Liver (tissue), 9 donors: ENCODE data around the gene DNAJC7. TPM values are rescaled to one million over a fixed set of nuclear protein-coding genes. Genes with fewer than 3 reads are reported as not detected.

Experiments used
- DNase-seq: peaks from one replicate; pipeline ENCODE4 v3.0.0-alpha.2; 2017; ENCODE audit warnings: low spot score
- H3K27ac ChIP-seq, 2 donors: one replicate each; pipeline ENCODE4 v1.7.0; 2013; ENCODE audit warnings: inconsistent platforms in 2 of 2, low read length in 2 of 2, control low read depth in 1 of 2, low read depth in 1 of 2, mild to moderate bottlenecking in 1 of 2
- H3K27me3 ChIP-seq, 4 donors: one replicate each; pipeline versions ENCODE4 v1.6.1 to v1.7.0; 2013; ENCODE audit warnings: low read length in 3 of 4, inconsistent platforms in 1 of 4, mild to moderate bottlenecking in 1 of 4, moderate library complexity in 1 of 4; ENCODE audit not compliant: control insufficient read depth in 4 of 4, insufficient read depth in 4 of 4
- H3K36me3 ChIP-seq, 4 donors: one replicate each; pipeline versions ENCODE4 v1.6.1 to v1.7.0; 2013; ENCODE audit warnings: low read length in 3 of 4, mild to moderate bottlenecking in 3 of 4, low read depth in 1 of 4, moderate library complexity in 1 of 4; ENCODE audit not compliant: control insufficient read depth in 4 of 4, insufficient read depth in 3 of 4
- H3K4me1 ChIP-seq, 4 donors: one replicate each; pipeline versions ENCODE4 v1.6.1 to v1.7.0; 2013; ENCODE audit warnings: low read length in 3 of 4, mild to moderate bottlenecking in 3 of 4, moderate library complexity in 1 of 4; ENCODE audit not compliant: control insufficient read depth in 4 of 4, insufficient read depth in 4 of 4
- H3K4me3 ChIP-seq, 3 donors: one replicate each; pipeline versions ENCODE4 v1.6.1 to v1.7.0; 2013; ENCODE audit warnings: low read length in 3 of 3, control low read depth in 1 of 3, low read depth in 1 of 3, mild to moderate bottlenecking in 1 of 3
- H3K9ac ChIP-seq, 2 donors: one replicate each; pipeline ENCODE4 v1.7.0; 2013; ENCODE audit warnings: low read length in 2 of 2, mild to moderate bottlenecking in 2 of 2, moderate library complexity in 2 of 2, control low read depth in 1 of 2, low read depth in 1 of 2
- H3K9me3 ChIP-seq, 4 donors: one replicate each; pipeline versions ENCODE4 v1.6.1 to v1.7.0; 2013; ENCODE audit warnings: low read length in 3 of 4; ENCODE audit not compliant: control insufficient read depth in 4 of 4
- EGR1 ChIP-seq, 2 donors: IDR thresholded peaks; 2 replicates each; pipeline ENCODE4 v1.6.1; 2016 to 2018; ENCODE audit warnings: antibody characterized with exemption in 2 of 2, low read depth in 2 of 2
- FOXA2 ChIP-seq: IDR thresholded peaks from 2 replicates; pipeline ENCODE4 v1.6.1; 2016; ENCODE audit warnings: antibody characterized with exemption
- HNF4A ChIP-seq, 2 donors: conservative IDR thresholded peaks; 2 replicates each; pipeline ENCODE4 v1.6.1; 2016; ENCODE audit warnings: antibody characterized with exemption in 2 of 2, mild to moderate bottlenecking in 2 of 2
- JUND ChIP-seq, 2 donors: IDR thresholded peaks; 2 replicates each; pipeline ENCODE4 v1.6.1; 2016; ENCODE audit warnings: antibody characterized with exemption in 2 of 2
- RAD21 ChIP-seq, 2 donors: IDR thresholded peaks; 2 replicates each; pipeline ENCODE4 v1.6.1; 2016; ENCODE audit warnings: antibody characterized with exemption in 2 of 2, mild to moderate bottlenecking in 2 of 2
- REST ChIP-seq: IDR thresholded peaks from 2 replicates; pipeline ENCODE4 v1.6.1; 2016; ENCODE audit warnings: antibody characterized with exemption, mild to moderate bottlenecking
- RXRA ChIP-seq, 2 donors: IDR thresholded peaks; 2 replicates each; pipeline ENCODE4 v1.6.1; 2017 to 2018; ENCODE audit warnings: antibody characterized with exemption in 2 of 2, mild to moderate bottlenecking in 1 of 2
- SP1 ChIP-seq: IDR thresholded peaks from 2 replicates; pipeline ENCODE4 v1.6.1; 2018; ENCODE audit warnings: antibody characterized with exemption, mild to moderate bottlenecking
- YY1 ChIP-seq: IDR thresholded peaks from 2 replicates; pipeline ENCODE4 v1.6.1; 2016; ENCODE audit warnings: antibody characterized with exemption, mild to moderate bottlenecking
- WGBS: extraction: QIAGEN DNeasy Blood & Tissue Kit; methylation state at CpG from one replicate; pipeline ENCODE4 v1.1.7; 2013; 5-methylcytosine and 5-hydroxymethylcytosine counted together
- polyA plus RNA-seq, 2 donors: library from polyadenylated mRNA; stranded (reverse) in 1 of 2; unstranded in 1 of 2; fragments of 200-250 nt in 1 of 2; fragments of >200 nt in 1 of 2; fragmentation: Nextera tagmentation in 1 of 2; extraction: Ambion mirVana in 1 of 2; gene quantifications; one replicate each; pipeline versions ENCODE4 v1.2.1 to v1.2.3, GENCODE V29; 2013 to 2015
- total RNA-seq, 2 donors: library from RNA; depleted of rRNA; stranded (reverse); fragments of >200 nt; gene quantifications; one replicate each; pipeline ENCODE4 v1.2.3, GENCODE V29; 2014
- donor health status: healthy.
- donor health status: healthy.
- donor health status: healthy.
- donor health status: healthy.
- donor health status: healthy.

Gene DNAJC7
- total and polyA plus RNA-seq, 4 donors = 28.7 to 33.9 (median 30.6) TPM

DNA sequence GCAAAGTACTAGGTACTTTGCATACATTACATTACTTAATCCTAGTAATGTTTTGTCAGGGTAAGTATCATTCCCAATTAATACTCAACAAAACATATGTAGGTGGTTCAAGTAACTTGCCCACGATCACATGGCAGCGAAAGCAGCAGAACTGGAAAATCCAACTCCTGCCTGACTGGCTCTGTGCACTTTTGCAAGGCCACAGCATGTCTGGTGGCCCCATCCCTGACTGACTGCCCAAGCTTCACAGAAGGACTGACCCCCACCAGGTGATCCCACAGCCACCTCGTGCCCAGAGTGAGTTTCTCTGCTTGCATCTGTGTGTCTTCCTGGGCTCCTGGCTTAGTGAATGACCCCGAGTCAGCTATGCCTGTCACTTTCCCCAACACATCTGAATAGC lies 39.2 kb downstream of the DNAJC7 start:
- WGBS = 94% methylated on average over 4 of the region's 4 CpGs
- Histone ChIP-seq H3K9ac (no peak overlapping the region), H3K9me3 (no peaks in the 10 kb centered on the region), H3K27me3 (no peaks in the 10 kb centered on the region), H3K27ac (no peak overlapping the region), H3K4me3 (no peak overlapping the region), H3K4me1 (peaks cover 9 to 29% (median 21%) of the 10 kb centered on the region in 4 donors), H3K36me3 (peaks cover 19 to 55% (median 42%) of the 10 kb centered on the region in 4 donors)
- TF ChIP-seq RAD21 (IDR thresholded peaks at IDR 0.05) (no peak), REST (no peak), SP1 (no peak), JUND (IDR thresholded peaks at IDR 0.05) (no peak), FOXA2 (no peak)
- no peak for DNase-seq

GRCh38 chr17:41976142-41976768 lies 41.0 kb downstream of the DNAJC7 start:
- Histone ChIP-seq H3K27me3 (no peaks in the 10 kb centered on the region), H3K4me1 (peaks cover 11 to 44% (median 31%) of the 10 kb centered on the region in 4 donors), H3K9ac (peak overlapping the region; percentile 51 to 78), H3K9me3 (no peaks in the 10 kb centered on the region), H3K4me3 (no peak overlapping the region), H3K27ac (peak overlapping the region; percentile 62 to 79), H3K36me3 (peaks cover 17 to 44% (median 33%) of the 10 kb centered on the region in 4 donors)
- DNase-seq = no peak
- peak; percentile 23 for TF ChIP-seq SP1
- TF ChIP-seq RAD21 (IDR thresholded peaks at IDR 0.05) = peak in 1 of 2 donors; percentile 19
- TF ChIP-seq HNF4A (conservative IDR thresholded peaks at IDR 0.05) = peak; percentile 16 to 20
- no peak for TF ChIP-seq REST
- peak; percentile 16 for TF ChIP-seq YY1
- peak; percentile 40 to 58 for TF ChIP-seq EGR1 (IDR thresholded peaks at IDR 0.05; ENCODE audit: low read depth in 2 of 2)
- TF ChIP-seq RXRA (IDR thresholded peaks at IDR 0.05) = peak in 1 of 2 donors; percentile 25
- no peak for TF ChIP-seq FOXA2
- WGBS = 39% methylated on average over 11 of the region's 11 CpGs
